Stomach smooth muscle (tissue), 2 donors: ENCODE data around the gene CHRNA9.

Experiments used
- H3K27ac ChIP-seq: one replicate; pipeline ENCODE4 v1.7.0; 2013; ENCODE audit warnings: mild to moderate bottlenecking, low read length, inconsistent platforms
- H3K27me3 ChIP-seq, 2 donors: one replicate each; pipeline ENCODE4 v1.7.0; 2013; ENCODE audit warnings: low read length in 2 of 2; ENCODE audit not compliant: insufficient read depth in 2 of 2, control insufficient read depth in 1 of 2
- H3K36me3 ChIP-seq, 2 donors: one replicate each; pipeline ENCODE4 v1.7.0; 2013; ENCODE audit warnings: low read length in 2 of 2; ENCODE audit not compliant: control insufficient read depth in 2 of 2, insufficient read depth in 2 of 2
- H3K4me1 ChIP-seq: one replicate; pipeline ENCODE4 v1.7.0; 2013; ENCODE audit warnings: low read length; ENCODE audit not compliant: control insufficient read depth, insufficient read depth
- H3K4me3 ChIP-seq, 2 donors: one replicate each; pipeline ENCODE4 v1.7.0; 2013; ENCODE audit warnings: low read length in 2 of 2
- H3K9ac ChIP-seq, 2 donors: one replicate each; pipeline ENCODE4 v1.7.0; 2013; ENCODE audit warnings: low read length in 2 of 2, mild to moderate bottlenecking in 1 of 2
- H3K9me3 ChIP-seq, 2 donors: one replicate each; pipeline ENCODE4 v1.7.0; 2013; ENCODE audit warnings: low read length in 2 of 2; ENCODE audit not compliant: control insufficient read depth in 2 of 2
- donor health status: healthy.
- donor health status: Pancreatic carcinoma.

CHRNA9 gene

GRCh38 chr4:40327340-40327739 lies 7.8 kb upstream of the CHRNA9 start:
- H3K4me3 ChIP-seq = no peak overlapping the region
- H3K4me1 ChIP-seq = no peaks in the 10 kb centered on the region
- no peaks in the 10 kb centered on the region for H3K36me3 ChIP-seq
- no peak overlapping the region for H3K27ac ChIP-seq
- H3K9me3 ChIP-seq = no peaks in the 10 kb centered on the region
- H3K27me3 ChIP-seq = no peaks in the 10 kb centered on the region
- no peak overlapping the region for H3K9ac ChIP-seq

GRCh38 chr4:40328383-40328782 lies 6.8 kb upstream of the CHRNA9 start:
- Histone ChIP-seq H3K27me3 (no peaks in the 10 kb centered on the region), H3K4me1 (no peaks in the 10 kb centered on the region), H3K4me3 (no peak overlapping the region), H3K9ac (no peak overlapping the region), H3K9me3 (no peaks in the 10 kb centered on the region), H3K27ac (no peak overlapping the region), H3K36me3 (no peaks in the 10 kb centered on the region)

GRCh38 chr4:40329805-40330204 lies 5.3 kb upstream of the CHRNA9 start:
- Histone ChIP-seq H3K4me1 (no peaks in the 10 kb centered on the region), H3K36me3 (no peaks in the 10 kb centered on the region), H3K4me3 (no peak overlapping the region), H3K27me3 (no peaks in the 10 kb centered on the region), H3K9me3 (no peaks in the 10 kb centered on the region), H3K9ac (no peak overlapping the region), H3K27ac (no peak overlapping the region)

GRCh38 chr4:40330536-40330935 lies 4.6 kb upstream of the CHRNA9 start:
- H3K4me3 ChIP-seq = no peak overlapping the region
- no peaks in the 10 kb centered on the region for H3K9me3 ChIP-seq
- H3K9ac ChIP-seq = no peak overlapping the region
- no peaks in the 10 kb centered on the region for H3K27me3 ChIP-seq
- H3K27ac ChIP-seq = no peak overlapping the region
- H3K4me1 ChIP-seq = no peaks in the 10 kb centered on the region
- no peaks in the 10 kb centered on the region for H3K36me3 ChIP-seq

- Histone ChIP-seq H3K27me3 (no peaks in the 10 kb centered on the region), H3K4me1 (no peaks in the 10 kb centered on the region), H3K9me3 (no peaks in the 10 kb centered on the region), H3K27ac (no peak overlapping the region), H3K9ac (no peak overlapping the region), H3K4me3 (no peak overlapping the region), H3K36me3 (no peaks in the 10 kb centered on the region)
These were observed 3.9 kb upstream of the CHRNA9 start for GRCh38 chr4:40331101-40331745.

GRCh38 chr4:40331961-40332360 lies 3.2 kb upstream of the CHRNA9 start:
- Histone ChIP-seq H3K36me3 (no peaks in the 10 kb centered on the region), H3K4me1 (no peaks in the 10 kb centered on the region), H3K9me3 (no peaks in the 10 kb centered on the region), H3K4me3 (no peak overlapping the region), H3K27ac (no peak overlapping the region), H3K9ac (no peak overlapping the region), H3K27me3 (no peaks in the 10 kb centered on the region)

GRCh38 chr4:40333921-40334352 lies 1.2 kb upstream of the CHRNA9 start:
- Histone ChIP-seq H3K9me3 (no peaks in the 10 kb centered on the region), H3K9ac (no peak overlapping the region), H3K4me1 (no peaks in the 10 kb centered on the region), H3K4me3 (no peak overlapping the region), H3K27ac (no peak overlapping the region), H3K27me3 (no peaks in the 10 kb centered on the region), H3K36me3 (no peaks in the 10 kb centered on the region)

- no peak overlapping the region for H3K9ac ChIP-seq
- no peak overlapping the region for H3K4me3 ChIP-seq
- H3K27me3 ChIP-seq = no peaks in the 10 kb centered on the region
- no peaks in the 10 kb centered on the region for H3K36me3 ChIP-seq
- H3K4me1 ChIP-seq = no peaks in the 10 kb centered on the region
- H3K27ac ChIP-seq = no peak overlapping the region
- no peaks in the 10 kb centered on the region for H3K9me3 ChIP-seq
These were observed 377 bp downstream of the CHRNA9 start for GRCh38 chr4:40335525-40335894.

- no peaks in the 10 kb centered on the region for H3K36me3 ChIP-seq
- no peaks in the 10 kb centered on the region for H3K9me3 ChIP-seq
- H3K4me1 ChIP-seq = no peaks in the 10 kb centered on the region
- no peaks in the 10 kb centered on the region for H3K27me3 ChIP-seq
- H3K9ac ChIP-seq = no peak overlapping the region
- no peak overlapping the region for H3K4me3 ChIP-seq
- no peak overlapping the region for H3K27ac ChIP-seq
These were observed 1.9 kb downstream of the CHRNA9 start for GRCh38 chr4:40337051-40337450.

GRCh38 chr4:40337523-40337922 lies 2.4 kb downstream of the CHRNA9 start:
- no peaks in the 10 kb centered on the region for H3K36me3 ChIP-seq
- H3K9ac ChIP-seq = no peak overlapping the region
- no peak overlapping the region for H3K4me3 ChIP-seq
- no peaks in the 10 kb centered on the region for H3K4me1 ChIP-seq
- no peaks in the 10 kb centered on the region for H3K9me3 ChIP-seq
- H3K27me3 ChIP-seq = no peaks in the 10 kb centered on the region
- no peak overlapping the region for H3K27ac ChIP-seq

GRCh38 chr4:40340030-40340429 lies 4.9 kb downstream of the CHRNA9 start:
- H3K4me1 ChIP-seq = no peaks in the 10 kb centered on the region
- H3K4me3 ChIP-seq = no peak overlapping the region
- no peaks in the 10 kb centered on the region for H3K36me3 ChIP-seq
- H3K9ac ChIP-seq = no peak overlapping the region
- H3K27ac ChIP-seq = no peak overlapping the region
- no peaks in the 10 kb centered on the region for H3K9me3 ChIP-seq
- H3K27me3 ChIP-seq = no peaks in the 10 kb centered on the region
